ENCODE measurements around the gene KCTD13. TPM values are rescaled to one million over a fixed set of nuclear protein-coding genes. Genes with fewer than 3 reads are reported as not detected.

Gene KCTD13
- total RNA-seq, 1 experiment from 2014 or later: 18.3 TPM

DNA sequence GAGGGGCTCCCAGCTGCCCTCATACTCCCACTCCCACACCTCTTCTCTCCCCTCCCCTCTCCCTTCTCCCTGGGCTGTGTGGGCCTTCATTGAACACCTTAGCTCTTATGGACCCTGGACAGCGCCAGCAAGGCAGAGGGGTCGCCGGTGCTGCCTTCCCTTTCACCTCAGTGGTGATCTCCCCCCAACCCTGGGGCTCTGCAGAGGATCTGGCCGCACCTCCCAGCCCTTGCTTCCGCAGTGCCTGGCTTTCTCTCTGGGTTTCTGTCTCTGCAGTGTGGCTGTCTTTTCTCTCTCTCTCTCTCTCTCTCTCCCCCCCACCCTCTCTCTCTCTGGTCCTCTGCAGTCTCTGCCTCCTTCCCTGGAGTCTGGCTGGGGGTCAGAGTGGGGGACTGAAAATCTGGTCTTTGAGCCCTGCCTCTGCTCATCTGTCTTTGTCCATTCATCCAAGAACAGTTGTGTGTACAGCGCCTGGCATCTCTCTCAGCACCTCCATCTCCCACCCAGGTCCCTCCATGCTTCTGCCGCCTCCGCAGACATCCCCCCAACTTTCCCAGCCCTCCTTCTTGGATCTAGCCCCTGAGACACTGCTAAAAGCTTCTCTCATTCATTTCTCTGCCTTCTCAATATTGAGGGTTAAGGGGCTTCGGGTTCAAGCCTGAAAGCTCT lies 27.8 kb downstream of the KCTD13 start:
- Histone ChIP-seq H3K4me1 (ENCODE audit: insufficient read depth, low read length) (peaks cover 2% of the 10 kb centered on the region), H2BK12ac (ENCODE audit: insufficient read length, low read depth, low read length) (no peak overlapping the region), H3K18ac (ENCODE audit: insufficient read length, low read depth, low read length) (no peak overlapping the region), H2BK20ac (ENCODE audit: low read depth, low read length, poor library complexity, severe bottlenecking) (no peak overlapping the region), H2AK5ac (ENCODE audit: insufficient read length, low read length) (no peak overlapping the region), H3T11ph (ENCODE audit: low read length) (no peak overlapping the region), H2AFZ (ENCODE audit: low read length) (no peak overlapping the region), H3K27me3 (ENCODE audit: insufficient read depth, low read length) (no peaks in the 10 kb centered on the region), H3K27ac (ENCODE audit: insufficient read length, low read depth, low read length) (no peak overlapping the region), H3K4ac (ENCODE audit: low read depth, low read length) (no peak overlapping the region), H3K79me1 (ENCODE audit: insufficient read depth, low read depth, low read length, poor library complexity, severe bottlenecking) (peaks cover 3% of the 10 kb centered on the region), H3K14ac (ENCODE audit: insufficient read depth, low read length) (no peak overlapping the region; the same call in 1 of the 2 replicates), H3K23me2 (ENCODE audit: insufficient read length, low read depth, low read length, poor library complexity, severe bottlenecking) (peaks cover 25% of the 10 kb centered on the region), H4K5ac (ENCODE audit: insufficient read length, low read depth, low read length) (no peak overlapping the region), H4K8ac (replicated peaks; ENCODE audit: insufficient read length, low read depth, low read length) (no peak overlapping the region), H4K20me1 (ENCODE audit: control insufficient read depth, insufficient read depth, insufficient read length) (no peaks in the 10 kb centered on the region), H2BK15ac (ENCODE audit: low read depth, low read length) (no peak overlapping the region), H3K23ac (ENCODE audit: insufficient read length, low read depth, low read length) (no peak overlapping the region), H3K9ac (ENCODE audit: extremely low read depth, insufficient read length, low read length) (peak overlapping the region; percentile 49), H2BK5ac (ENCODE audit: insufficient read length, low read length) (no peak overlapping the region), H3K79me2 (ENCODE audit: insufficient read depth, low read length) (no peaks in the 10 kb centered on the region; the same call in 1 of the 2 replicates), H3K9me3 (ENCODE audit: control insufficient read depth, low read depth, low read length) (no peaks in the 10 kb centered on the region), H4K91ac (ENCODE audit: insufficient read length, low read depth, low read length) (no peak overlapping the region), H3K4me2 (ENCODE audit: insufficient read depth, insufficient read length, low read length) (peak overlapping the region; percentile 96), H3K56ac (ENCODE audit: insufficient read length, low read depth, low read length) (no peak overlapping the region), H2BK120ac (ENCODE audit: low read depth, low read length, poor library complexity, severe bottlenecking) (no peak overlapping the region)
- H3K27me3 Mint-ChIP-seq (ENCODE audit: low read depth): no peaks in the 10 kb centered on the region
- peaks cover 6 to 23% (median 16%) of the 10 kb centered on the region in 3 experiments; a peak in 6 of 7 replicates for H3K36me3 Mint-ChIP-seq (ENCODE audit: insufficient read depth in 1 of 3, low read depth in 3 of 3)
- peaks cover 24 to 29% of the 10 kb centered on the region in 2 experiments for H3K4me1 Mint-ChIP-seq
- peak; percentile 44 for DNase-seq
- no peaks in the 10 kb centered on the region; a peak in 1 of 5 replicates for H3K9me3 Mint-ChIP-seq
- no CpG with 5 or more reads among the region's 9 CpGs for WGBS (ENCODE audit: extremely low coverage, insufficient read length, low lambda C conversion rate)
- H3K27ac Mint-ChIP-seq: peak overlapping the region in 2 of 3 experiments; percentile 31 to 68; a peak in 3 of 7 replicates
- TF ChIP-seq, protein P1, sequence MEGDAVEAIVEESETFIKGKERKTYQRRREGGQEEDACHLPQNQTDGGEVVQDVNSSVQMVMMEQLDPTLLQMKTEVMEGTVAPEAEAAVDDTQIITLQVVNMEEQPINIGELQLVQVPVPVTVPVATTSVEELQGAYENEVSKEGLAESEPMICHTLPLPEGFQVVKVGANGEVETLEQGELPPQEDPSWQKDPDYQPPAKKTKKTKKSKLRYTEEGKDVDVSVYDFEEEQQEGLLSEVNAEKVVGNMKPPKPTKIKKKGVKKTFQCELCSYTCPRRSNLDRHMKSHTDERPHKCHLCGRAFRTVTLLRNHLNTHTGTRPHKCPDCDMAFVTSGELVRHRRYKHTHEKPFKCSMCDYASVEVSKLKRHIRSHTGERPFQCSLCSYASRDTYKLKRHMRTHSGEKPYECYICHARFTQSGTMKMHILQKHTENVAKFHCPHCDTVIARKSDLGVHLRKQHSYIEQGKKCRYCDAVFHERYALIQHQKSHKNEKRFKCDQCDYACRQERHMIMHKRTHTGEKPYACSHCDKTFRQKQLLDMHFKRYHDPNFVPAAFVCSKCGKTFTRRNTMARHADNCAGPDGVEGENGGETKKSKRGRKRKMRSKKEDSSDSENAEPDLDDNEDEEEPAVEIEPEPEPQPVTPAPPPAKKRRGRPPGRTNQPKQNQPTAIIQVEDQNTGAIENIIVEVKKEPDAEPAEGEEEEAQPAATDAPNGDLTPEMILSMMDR (conservative IDR thresholded peaks at IDR 0.05): no peak
- peak overlapping the region; percentile 88 to 95 for H3K4me3 Mint-ChIP-seq

Data from H9 (cell line).